ENCODE measurements around the gene JAKMIP2. TPM values are rescaled to one million over a fixed set of nuclear protein-coding genes. Genes with fewer than 3 reads are reported as not detected.
"Not testable (repeated sequence)": the region's sequence is repeated elsewhere in the genome, so short reads cannot be mapped to it uniquely, and the experiment has no call there.

The JAKMIP2 gene
- total RNA-seq, 2 donors from 2014 or later, result 0.10 to 0.42 TPM

DNA sequence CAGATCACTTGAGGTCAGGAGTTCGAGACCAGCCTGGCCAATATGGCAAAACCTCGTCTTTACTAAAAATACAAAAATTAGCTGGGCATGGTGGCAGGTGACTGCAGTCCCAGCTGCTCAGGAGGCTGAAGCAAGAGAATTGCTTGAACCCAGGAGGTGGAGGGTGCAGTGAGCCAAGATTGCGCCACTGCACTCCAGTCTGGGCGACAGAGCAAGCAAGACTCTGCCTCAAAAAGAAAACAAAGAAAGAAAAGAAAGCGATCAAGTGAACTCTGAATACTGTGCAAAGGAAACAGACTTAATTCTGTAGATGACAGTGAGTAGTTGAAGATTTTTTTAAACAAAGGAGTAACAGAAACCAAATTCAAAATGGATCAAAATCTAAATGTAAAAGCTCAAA is 228.7 kb downstream of the JAKMIP2 start:
- intact Hi-C loops (cut with DNase I), result loop anchor here (1.0 to 5.0 kb wide), 2 partner anchors 47 to 102 kb away; no protein-coding TSS in a partner anchor
- not testable (repeated sequence) for DNase-seq (ENCODE audit: low spot score)

GRCh38 chr5:147552897-147553296 is 229.6 kb downstream of the JAKMIP2 start:
- DNase-seq (ENCODE audit: low spot score), result no peak
- intact Hi-C loops (cut with DNase I), result loop anchor here (1.0 to 5.0 kb wide), 2 partner anchors 46 to 101 kb away; no protein-coding TSS in a partner anchor

- intact Hi-C loops (cut with DNase I), result loop anchor here in 1 of 2 donors (5.0 kb wide), 1 partner anchor 44 kb away; no protein-coding TSS in a partner anchor
- DNase-seq (ENCODE audit: low spot score), result no peak
These were observed 230.9 kb downstream of the JAKMIP2 start for GRCh38 chr5:147551677-147552076.

DNA sequence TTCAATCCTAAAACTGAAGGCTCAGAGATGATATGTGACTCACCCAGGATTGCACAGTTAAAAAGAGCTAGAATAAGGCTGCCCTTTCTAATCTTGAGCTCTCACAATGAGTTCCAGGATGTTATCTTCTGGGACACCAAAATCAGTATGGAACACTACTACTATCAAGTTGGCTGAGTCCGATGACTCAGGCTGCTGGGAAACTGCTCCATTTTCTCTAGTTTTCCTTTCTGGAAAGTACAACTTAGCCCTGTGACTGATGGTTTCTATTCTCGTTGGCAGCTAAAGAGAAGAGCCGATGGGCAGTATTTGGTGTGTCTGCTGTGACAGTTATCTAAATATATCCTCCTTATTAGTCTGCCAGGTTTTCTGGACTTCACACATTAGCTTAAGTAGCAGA is 234.8 kb downstream of the JAKMIP2 start:
- intact Hi-C loops (cut with DNase I), result no loop called here
- DNase-seq (ENCODE audit: low spot score), result no peak

DNA sequence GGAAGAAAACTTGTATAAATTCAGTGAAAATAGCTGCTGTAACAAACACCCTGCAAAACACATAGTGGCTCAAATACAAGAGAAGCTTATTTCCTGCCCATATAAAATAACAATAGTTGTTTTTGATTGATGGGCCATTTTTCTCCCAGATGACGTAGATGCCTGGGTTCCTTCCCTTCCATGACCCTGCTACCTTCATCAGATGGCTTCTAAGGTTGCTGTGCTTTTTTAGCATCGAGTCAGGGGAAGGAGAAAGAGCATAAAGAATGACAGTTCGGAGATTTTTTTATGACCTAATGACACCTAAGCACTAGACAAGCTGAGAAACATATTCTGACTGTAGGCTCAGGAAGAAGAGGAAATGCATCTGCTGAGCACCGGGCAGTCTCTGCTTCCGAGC is 238.0 kb downstream of the JAKMIP2 start:
- intact Hi-C loops (cut with DNase I), result no loop called here

GRCh38 chr5:147539053-147539452 is 243.5 kb downstream of the JAKMIP2 start:
- intact Hi-C loops (cut with DNase I), result no loop called here
- DNase-seq (ENCODE audit: low spot score), result no peak

More for the DNA sequence above, 238.0 kb downstream of the JAKMIP2 start:
- DNase-seq (ENCODE audit: low spot score), result no peak

DNA sequence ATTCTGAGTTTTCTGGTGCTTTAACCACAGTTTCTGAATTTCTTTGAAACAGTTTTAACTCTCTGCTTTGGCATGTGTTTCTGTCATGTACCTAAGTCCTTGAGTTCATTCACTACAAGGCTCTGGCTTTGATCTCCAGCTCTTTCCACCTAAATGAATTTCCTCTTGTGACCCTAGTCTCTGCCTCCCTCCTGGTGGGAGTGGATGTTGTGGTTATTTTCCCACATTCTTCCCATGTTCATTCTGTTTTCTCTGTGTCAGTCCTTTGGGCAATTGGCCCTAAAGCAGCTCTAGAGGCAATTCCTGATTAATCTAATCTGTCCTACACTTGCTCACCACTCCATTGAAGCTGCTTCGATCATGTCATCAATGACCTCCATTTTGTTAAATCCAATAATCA is 244.3 kb downstream of the JAKMIP2 start:
- DNase-seq (ENCODE audit: low spot score), result no peak
- intact Hi-C loops (cut with DNase I), result no loop called here

Other genes starting within 250 kb of the JAKMIP2 start
- 1 to 10 TPM in 1 of 2 donors, not detected in 1; 1.3 TPM for gene SPINK1, start 48.9 kb upstream of the JAKMIP2 start, total RNA-seq
- gene SCGB3A2, start 96.0 kb upstream of the JAKMIP2 start, total RNA-seq, result not detected
- gene C5orf46, start 123.8 kb upstream of the JAKMIP2 start, total RNA-seq, result 1 to 10 TPM in 1 of 2 donors, not detected in 1; 1.9 TPM

Measured in posterior vena cava (tissue), 2 donors.